ENCODE results near the gene APLP1.
"Not testable (repeated sequence)": the region's sequence is repeated elsewhere in the genome, so short reads cannot be mapped to it uniquely, and the experiment has no call there.

APLP1 gene

DNA sequence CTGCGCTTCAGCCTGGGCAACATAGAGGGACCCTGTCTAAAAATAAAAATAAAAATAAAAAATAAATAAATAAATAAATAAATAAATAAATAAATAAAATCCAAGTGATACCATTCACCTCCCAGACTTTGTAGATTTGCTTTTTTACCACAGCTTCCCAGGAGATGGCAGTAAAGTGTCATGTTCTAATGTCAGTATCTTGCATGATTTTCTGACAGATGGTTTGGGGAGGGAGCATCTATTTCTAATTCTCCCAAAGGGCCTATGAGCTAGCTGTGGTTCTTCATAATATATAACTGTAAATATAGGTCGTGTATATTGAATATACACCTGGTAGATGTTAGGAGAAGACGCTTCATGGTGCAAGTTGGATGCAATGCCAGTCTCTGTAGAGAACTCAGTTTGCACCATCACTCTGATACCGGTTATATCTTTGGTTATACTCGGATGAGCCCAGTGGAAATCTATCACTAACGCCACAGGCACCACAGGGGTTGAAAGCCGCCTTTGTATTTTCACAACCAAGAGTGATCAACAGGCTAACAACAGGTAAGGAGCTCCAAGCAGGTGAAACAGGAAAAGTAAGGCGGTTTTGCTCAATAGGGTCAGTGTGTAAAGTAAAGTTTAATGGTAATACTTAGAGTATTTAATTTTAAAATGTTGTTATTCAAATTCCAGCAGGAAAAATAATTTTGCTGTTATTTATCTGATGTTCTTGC is 13.9 kb downstream of the APLP1 start:
- DNase-seq (ENCODE audit: low spot score): peak; percentile 77

DNA sequence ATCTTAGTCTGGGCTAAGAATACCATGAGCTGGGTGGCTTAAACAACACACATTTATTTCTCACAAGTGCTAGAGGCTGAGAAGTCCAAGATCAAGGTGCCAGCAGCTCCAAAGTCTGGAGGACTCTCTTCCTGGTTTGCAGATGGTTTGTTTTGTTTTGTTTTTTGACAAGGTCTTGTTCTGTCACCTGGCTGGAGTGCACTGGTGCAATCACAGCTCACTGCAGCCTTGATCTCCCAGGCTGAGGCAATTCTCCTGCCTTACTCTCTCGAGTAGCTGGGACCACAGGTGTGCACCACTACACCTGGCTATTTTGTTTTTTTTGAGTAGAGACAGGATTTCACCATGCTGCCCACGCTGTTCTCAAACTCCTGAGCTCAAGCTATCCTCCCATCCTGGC is 15.5 kb downstream of the APLP1 start:
- DNase-seq (ENCODE audit: low spot score): no peak

DNA sequence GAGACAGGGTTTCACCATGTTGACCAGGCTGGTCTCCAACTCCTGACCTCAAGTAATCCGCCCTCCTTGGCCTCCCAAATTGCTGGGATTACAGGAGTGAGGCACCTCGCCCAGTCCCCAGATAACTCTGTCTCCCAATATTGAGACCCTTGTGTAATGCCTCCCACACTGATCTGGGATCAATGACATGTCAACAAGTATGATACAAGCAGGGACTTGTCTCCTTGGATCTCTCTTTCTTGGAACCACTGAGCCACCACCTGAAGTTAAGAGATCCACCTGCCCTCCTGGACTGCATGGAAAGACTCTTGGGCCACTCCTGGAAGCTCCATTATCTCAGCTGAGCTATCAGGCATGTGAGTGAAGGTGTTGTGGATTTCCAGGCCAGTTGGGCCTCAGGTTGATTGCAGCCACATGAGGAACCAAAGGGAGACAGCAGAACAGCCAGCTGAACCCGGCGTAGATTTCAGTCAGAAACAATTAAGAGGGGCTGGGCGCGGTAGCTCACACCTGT is 16.9 kb downstream of the APLP1 start:
- DNase-seq (ENCODE audit: low spot score): no peak

DNA sequence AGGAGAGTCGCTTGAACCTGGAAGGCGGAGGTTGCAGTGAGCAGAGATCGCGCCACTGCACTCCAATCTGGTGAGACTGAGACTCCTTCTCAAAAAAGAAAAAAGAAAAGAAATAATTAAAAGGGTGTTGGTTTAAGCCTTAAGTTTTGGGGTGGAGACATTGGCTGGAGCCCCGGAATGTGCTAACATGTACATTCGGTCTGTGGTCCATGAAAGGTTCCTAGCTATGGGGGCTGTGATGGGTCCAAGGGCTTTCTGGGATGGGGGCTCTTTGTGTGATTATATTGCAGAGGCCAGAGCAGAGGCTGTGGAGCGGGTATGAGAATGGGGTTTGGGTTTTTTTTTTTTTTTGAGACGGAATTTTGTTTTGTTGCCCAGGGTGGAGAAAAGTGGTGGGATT is 17.5 kb downstream of the APLP1 start:
- DNase-seq (ENCODE audit: low spot score): no peak

DNA sequence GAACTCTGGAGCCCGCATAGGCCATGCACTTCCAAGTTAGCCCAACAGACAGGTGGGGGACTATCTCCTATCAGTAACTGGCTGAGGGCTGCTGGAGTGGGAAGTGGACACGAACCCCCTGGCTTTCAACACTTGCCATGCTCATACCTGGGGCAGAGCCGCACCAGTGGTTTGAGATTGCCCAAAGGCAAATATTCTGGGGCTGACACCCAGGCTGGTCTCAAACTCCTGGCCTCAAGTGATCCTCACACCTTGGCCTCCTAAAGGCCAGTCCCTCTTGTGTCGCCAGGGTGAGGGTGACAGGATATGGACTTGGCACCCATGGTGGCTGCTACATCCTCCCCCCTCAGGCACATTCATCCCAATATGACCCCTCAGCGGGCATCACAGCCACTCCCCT is 18.8 kb downstream of the APLP1 start:
- no peak for DNase-seq (ENCODE audit: low spot score)

DNA sequence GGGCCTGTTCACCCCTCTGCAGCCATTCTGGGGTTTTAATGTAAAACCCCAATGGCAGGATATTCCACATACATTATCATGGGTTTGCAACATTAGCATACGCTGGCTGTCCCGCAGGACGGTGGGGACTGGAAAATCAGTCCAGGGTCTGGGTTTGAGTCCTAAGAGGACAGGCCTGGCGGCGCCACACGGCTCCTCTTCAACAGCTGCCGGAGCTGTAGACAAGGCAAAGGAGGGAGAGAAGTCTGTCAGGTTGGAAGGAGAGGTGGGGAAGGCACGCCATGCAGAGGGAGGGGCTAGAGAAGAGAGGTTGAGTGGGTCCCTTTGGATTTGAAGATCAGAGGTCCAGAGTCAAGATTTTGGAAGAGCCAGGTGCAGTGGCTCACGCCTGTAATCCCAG is 20.0 kb downstream of the APLP1 start:
- no peak for DNase-seq (ENCODE audit: low spot score)

DNA sequence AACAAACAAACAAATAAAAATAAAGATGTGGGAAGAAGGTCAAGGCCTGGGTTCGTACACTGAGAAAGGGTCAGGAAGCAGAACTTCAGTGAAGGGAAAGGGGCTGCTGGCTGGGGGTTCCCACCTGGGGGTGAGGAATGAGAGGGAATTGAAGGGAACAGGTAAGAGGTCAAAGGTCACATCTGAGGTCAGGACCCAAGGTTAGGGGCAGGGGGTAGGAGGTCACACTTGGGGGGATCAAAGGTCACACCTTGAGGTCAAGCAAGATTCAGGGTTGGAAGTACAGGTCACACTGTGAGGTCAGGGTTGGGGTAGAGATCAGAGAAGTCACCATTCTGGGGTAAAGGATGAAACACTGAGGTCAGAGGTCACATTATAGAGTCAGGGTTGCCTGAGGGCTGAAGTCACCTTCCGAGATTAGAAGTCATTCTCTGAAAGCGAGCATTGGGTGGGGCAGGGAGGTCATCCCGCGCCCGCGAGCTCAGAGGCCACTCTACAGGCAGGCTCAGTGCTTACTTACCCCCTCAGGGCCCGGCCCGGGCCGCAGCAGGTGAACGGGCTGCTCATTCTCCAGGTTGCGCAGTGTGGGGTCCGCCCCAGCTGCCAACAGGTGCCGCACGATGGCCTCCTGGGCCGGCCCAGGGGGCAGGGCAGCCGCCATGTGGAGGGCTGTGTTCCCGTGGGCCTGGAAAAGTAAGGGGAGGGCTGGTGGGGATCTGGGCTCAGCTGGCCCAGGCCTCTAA is 21.2 kb downstream of the APLP1 start:
- no peak for DNase-seq (ENCODE audit: low spot score)

DNA sequence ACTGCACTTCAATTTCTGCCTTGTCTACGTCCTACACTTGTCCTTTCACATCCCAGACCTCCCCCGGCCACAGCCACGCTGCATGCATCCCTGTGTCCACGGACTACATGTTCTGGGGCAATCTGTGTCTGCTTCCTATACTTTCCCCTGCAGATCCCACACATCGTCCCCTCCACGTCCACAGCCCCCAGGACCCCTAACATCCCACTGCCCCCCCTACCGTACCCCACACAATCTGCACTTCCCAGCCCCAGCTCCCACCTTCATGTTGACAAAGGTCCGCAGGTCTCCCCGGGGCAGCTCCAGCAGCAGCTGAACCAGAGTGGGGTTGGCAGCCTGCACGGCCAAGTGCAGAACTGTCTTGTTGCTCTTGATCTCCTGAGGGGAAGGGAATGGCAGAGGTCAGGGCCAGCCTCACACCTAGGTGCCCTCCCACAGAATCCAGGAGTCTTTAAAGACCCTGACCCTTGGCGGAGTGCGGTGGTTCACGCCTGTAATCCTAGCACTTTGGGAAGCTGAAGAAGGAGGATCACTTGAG is 21.8 kb downstream of the APLP1 start:
- DNase-seq (ENCODE audit: low spot score): no peak

DNA sequence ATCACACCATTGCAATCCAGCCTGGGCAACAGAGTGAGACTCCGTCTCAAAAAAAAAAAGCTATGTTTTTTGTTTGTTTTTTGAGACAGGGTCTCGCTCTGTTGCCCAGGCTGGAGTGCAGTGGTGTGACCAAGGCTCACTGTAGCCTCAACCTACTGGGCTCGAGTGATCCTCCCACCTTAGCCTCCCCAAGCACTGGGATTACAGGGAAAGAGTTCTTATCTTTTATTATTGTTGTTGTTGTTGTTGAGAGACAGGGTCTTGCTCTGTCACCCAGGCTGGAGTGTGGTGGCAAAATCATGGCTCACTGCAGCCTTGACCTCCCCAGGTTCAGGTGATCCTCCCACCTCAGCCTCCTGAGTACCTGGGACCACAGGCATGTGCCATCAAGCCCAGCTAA is 23.4 kb downstream of the APLP1 start:
- DNase-seq (ENCODE audit: low spot score): not testable (repeated sequence)

DNA sequence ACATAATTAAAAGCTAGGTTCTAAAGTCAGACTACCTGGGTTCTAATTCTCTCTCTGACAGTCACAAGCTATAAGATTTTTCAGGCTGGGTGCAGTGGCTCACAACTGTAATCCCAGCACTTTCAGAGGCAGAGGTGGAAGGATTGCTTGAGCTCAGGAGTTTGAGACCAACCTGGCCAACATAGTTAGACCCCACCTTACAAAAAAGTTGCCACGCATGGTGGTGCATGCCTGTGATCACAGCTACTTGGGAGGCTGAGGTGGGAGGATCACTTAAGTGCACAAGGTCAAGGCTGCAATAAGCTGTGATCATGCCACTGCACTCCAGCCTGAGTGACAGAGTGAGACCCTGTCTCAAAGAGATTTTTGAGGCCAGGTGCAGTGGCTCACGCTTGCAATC is 26.0 kb downstream of the APLP1 start:
- DNase-seq (ENCODE audit: low spot score): no peak

DNA sequence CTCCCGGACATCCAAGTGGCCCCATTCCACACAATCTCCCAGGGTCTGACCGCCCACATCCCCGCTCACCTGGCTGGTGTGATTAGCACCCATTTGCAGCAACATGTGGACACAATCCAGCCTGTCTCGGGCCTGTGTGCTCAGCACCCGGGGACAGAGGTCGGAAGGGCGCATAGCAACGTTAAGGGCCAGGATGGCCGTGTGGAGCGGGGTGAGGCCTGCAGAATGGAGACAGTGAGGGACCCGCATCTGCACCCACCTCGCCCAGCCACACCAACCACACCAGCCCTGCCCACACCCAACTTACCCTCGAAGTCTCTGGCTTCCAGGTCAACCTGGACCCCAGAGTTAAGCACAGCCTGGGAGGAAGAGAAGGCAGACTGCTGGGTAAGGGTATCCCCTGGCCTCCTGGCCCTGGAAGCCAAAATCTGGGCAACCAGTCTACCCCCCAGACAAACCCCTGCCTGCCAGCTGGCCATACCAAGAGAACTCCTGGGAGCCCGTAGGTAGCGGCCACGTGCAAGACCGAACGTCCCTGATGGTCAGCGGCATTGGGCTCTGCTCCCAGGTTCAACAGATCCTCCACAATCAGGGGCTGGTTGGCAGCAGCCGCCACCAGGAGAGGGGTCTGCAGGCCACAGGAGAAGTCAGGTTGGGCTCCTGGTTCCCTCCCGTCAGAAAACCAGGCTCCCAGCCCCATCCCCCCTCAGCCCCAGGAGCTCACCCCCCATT is 27.7 kb downstream of the APLP1 start:
- DNase-seq (ENCODE audit: low spot score): no peak

DNA sequence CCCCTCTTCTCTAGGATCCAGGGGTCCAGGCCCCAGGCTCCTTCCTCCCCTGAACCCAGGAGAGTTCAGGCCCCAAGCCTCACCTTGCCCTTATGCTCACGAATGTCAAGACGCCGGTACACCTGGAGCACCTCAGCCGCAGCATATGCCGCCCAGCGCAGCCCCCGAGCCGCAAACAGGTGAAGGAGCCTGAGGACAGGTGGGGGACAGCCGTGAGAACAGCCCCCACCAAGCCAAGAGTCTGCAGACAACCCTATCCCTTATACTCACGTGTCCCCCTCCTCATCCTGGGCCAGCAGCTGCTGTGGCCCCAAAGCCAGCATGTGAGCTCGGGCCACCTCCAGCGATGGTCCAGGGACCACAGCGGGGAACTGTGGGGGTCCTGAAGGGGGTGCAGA is 28.3 kb downstream of the APLP1 start:
- DNase-seq (ENCODE audit: low spot score): no peak

DNA sequence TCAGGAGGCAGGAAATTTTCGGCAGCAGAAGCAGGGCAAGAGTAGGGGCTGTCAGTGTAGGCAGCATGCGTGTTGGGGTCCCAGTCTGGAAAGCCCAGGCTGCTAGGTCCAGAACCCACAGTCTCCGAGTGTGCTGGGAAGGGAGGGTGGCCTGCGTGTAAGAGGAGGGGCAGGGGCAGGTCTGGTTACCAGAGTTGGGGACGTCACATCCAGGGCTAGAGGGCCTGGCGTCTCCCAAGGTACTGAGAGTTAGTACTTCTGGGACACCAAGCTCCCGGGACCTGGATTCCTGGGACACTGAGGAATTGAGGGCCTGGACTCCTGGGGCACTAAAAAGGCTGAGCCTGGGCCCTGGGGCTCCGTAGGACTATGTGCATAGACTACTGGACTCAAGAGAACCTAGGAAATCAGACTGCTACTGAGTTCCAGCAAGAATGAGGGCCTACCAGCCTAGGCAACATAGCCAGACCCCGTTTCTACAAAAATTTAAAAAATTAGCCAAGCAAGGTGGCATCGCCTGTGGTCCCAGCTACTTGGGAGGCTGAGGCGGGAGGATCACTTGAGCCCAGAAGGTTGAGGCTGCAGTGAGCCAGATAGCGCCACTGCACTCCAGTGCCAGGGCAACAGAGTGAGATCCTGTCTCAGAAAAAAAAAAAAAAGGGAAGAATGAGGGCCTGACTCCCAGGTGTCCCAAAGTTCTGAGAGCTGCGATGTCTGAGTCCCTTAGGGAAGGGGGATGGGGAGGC is 29.5 kb downstream of the APLP1 start:
- DNase-seq (ENCODE audit: low spot score): no peak

DNA sequence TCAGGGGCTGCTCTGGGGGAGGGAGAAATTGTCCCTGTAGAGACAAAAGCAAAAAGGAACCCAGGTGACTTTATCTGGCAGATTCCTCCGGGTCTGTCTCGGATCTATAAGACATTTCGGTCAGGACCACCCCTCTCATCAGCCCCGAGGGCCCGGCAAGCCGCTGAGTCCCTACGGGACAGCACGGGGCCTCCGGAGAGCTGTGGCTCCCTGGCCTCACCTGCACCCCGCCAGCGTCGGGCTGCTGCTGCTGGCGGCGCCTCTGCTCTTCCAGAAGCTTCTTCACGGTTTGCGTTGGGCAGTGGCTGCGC is 30.1 kb downstream of the APLP1 start:
- no peak for DNase-seq (ENCODE audit: low spot score)

DNA sequence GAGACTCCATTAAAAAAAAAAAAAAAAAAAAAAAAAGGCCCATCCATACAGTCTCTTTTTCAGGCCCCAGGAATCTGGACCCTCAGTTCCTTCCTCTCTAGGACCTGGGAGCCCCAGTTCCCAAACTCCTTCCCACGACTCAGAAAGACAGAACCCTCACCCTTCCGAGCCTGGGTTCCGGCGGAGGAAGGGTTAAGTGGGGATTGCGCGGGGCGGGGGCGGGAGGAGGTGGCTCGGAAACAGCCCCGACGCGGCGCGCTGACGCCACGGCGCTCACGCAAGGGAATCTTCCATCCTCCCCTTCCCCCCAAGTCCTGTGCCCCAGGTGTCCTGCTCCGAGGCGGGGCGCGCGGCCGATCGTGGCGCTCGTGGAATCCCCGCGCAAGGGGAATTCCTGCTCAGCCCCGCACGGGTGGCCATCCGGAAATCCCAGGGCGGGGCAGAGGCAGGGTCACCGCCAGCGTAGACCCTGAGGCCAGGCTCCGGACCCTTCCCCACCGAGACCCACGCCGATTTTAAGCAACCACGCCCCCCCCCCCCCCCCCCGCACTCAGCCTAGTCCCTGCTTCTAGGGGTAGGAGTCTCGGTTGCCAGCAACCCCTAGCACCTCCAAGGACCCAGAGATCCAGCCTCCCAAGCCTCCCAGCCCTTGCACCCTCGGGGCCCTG is 31.3 kb downstream of the APLP1 start:
- peak; percentile 83 for DNase-seq (ENCODE audit: low spot score)

DNA sequence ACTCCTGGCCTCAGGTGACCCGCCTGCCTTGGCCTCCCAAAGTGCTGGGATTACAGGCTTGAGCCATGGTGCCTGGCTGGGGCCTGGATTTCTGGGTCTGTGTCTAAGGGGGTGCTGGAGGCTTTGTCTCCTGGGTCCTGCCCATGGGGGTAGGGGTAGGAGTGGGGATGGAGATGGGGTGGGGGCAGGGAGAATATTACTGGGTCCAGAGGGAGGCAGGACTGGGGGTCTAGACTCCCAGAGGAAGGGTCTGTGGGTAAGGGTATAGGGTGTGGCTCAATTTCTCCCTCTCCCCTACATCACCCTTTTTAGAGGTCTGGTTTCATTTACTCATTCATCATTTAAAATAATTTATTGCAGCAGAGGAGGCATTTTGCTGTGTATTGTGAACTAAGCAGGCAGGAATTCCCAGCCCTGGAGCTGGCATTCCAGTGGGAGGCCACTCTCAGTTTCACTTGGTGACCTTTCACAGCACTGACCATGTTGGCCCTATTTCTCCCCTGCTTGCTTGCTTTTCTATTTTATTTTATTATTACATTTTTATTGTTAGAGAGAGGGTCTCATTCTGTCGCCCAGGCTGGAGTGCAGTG is 32.8 kb downstream of the APLP1 start:
- no peak for DNase-seq (ENCODE audit: low spot score)

DNA sequence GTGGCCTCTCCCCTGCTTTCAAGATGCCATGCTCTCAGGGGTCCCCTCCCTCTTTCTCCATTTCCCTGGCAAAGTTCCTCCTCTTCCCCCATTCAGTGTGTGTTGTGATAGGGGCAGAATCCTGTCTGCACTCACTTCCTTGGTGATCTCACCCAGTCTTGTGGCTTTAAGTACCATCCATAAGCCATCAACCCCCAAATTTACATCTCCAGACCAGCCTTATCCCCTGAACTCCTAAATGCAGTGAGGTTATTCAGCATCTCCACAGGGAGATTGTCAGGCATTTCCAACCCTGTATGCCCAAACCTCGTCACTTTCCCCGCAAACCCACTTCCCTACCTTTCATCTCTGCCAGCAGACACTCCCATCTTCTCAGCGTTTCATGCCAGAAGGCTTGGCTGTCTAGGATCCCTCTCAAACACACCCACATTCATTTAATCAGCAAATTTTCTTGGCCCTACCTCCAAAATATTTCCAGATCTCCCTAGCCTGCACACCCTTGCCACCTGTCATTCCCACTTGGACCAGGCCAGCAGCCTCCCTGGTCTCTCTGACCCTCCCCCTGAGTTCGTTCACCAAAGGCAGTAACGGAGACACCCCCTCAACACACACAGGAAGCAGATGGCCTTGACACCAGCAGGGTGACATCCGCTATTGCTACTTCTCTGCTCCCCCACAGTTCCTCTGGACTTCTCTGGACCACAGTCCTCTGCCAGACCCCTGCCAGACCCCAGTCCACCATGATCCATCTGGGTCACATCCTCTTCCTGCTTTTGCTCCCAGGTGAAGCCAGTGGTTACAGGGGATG is 33.7 kb downstream of the APLP1 start, which contains the start of gene HCST:
Gene HCST (plus strand): TSS at position 676 of the 808 bp plus-strand sequence. CDS start 65 bp downstream, at position 741.
- peak; percentile 42 for DNase-seq (ENCODE audit: low spot score)

DNA sequence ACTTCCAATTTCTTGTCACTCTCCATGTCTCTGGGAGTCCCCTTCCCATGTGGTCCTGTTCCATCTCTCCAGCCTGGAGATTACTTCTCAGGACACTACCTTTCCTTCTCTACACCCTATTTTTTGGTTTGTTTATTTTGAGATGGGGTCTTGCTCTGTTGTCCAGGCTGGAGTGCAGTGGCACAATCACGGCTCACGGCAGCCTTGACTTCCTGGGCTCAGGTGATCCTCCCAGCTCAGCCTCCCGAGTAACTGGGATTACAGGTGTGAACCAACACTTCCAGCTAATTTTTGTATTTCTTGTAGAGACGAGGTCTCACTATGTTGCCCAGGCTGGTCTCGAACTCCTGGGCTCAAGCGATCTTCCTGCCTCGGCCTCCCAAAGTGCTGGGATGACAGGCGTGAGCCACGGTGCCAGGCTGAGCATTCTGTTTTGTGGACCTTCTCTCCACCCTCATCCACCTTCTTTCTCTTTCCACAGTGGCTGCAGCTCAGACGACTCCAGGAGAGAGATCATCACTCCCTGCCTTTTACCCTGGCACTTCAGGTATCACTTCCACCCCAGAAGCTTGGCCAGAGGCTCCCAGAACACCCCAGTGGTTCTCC is 34.6 kb downstream of the APLP1 start:
- no peak for DNase-seq (ENCODE audit: low spot score)

DNA sequence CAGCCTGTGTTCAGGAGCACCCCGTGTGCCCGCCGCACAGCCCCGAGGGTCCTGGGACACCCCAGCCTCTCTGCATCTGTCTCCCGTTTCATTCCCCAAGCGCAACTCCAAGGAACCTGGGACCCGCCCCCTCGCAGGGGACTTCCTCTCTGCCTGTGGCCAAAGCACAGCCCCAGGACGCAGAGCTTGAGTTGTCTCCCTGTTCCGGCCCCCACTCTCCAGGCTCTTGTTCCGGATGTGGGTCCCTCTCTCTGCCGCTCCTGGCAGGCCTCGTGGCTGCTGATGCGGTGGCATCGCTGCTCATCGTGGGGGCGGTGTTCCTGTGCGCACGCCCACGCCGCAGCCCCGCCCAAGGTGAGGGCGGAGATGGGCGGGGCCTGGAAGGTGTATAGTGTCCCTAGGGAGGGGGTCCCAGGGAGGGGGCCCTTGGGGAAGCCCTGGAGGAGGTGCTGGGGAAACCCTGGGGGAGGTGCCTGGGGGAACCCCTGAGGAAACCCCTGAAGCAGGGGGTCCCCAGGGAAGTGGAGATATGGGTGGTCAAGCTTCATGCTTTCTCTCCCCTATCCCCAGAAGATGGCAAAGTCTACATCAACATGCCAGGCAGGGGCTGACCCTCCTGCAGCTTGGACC is 35.3 kb downstream of the APLP1 start:
- peak; percentile 88 for DNase-seq (ENCODE audit: low spot score)
